K562 (cell line): ENCODE data around the gene ACSM6. TPM values are rescaled to one million over a fixed set of nuclear protein-coding genes. Genes with fewer than 3 reads are reported as not detected.

Source experiments
- COPS2 ChIP-seq: fragments of 450-650 bp; conservative IDR thresholded peaks from 2 replicates; pipeline ENCODE4 v1.6.1; 2016; ENCODE audit warnings: mild to moderate bottlenecking, moderate library complexity
- HNRNPK ChIP-seq: fragments of 200-400 bp; formaldehyde crosslinking; IDR thresholded peaks from one replicate; pipeline ENCODE4 v1.6.1; 2018; ENCODE audit warnings: mild to moderate bottlenecking, low read depth, low read length; ENCODE audit not compliant: poor library complexity, severe bottlenecking
- L3MBTL2 ChIP-seq: fragments of 450-650 bp; IDR thresholded peaks from 2 replicates; pipeline ENCODE4 v1.6.1; 2016; ENCODE audit warnings: mild to moderate bottlenecking, moderate library complexity
- MAZ ChIP-seq, 2 experiments: fragments of 450-650 bp in 1 of 2; sonication (generic) in 1 of 2; formaldehyde crosslinking; IDR thresholded peaks in 1 of 2; conservative IDR thresholded peaks in 1 of 2; 2 replicates each; pipeline versions ENCODE4 v1.4.0 to v1.5.0; 2020; ENCODE audit warnings: mild to moderate bottlenecking in 1 of 2, missing genetic modification reagents in 1 of 2
- MYC ChIP-seq, 2 experiments: fragments of 250-450 bp in 1 of 2; sonication (Bioruptor Pico) in 1 of 2; IDR thresholded peaks; 2 replicates each; pipeline versions ENCODE4 v1.5.1 to v1.6.1; 2012 to 2021; ENCODE audit warnings: low read depth in 2 of 2, borderline replicate concordance in 1 of 2, improper control_type of control experiment in 1 of 2, low read length in 1 of 2, mild to moderate bottlenecking in 1 of 2, moderate library complexity in 1 of 2
- NONO ChIP-seq, 2 experiments: fragments of 200-400 bp in 1 of 2; fragments of 450-650 bp in 1 of 2; formaldehyde crosslinking in 1 of 2; IDR thresholded peaks; 2 replicates each; pipeline ENCODE4 v1.6.1; 2017; ENCODE audit warnings: low read depth in 2 of 2, mild to moderate bottlenecking in 2 of 2, moderate library complexity in 2 of 2, low read length in 1 of 2
- NR3C1 ChIP-seq: sonication (generic); formaldehyde crosslinking; IDR thresholded peaks from 2 replicates; pipeline ENCODE4 v1.8.1; 2022; ENCODE audit warnings: missing genetic modification reagents
- POLR2A ChIP-seq: fragments of 450-650 bp; conservative IDR thresholded peaks from 2 replicates; pipeline ENCODE4 v1.6.1; 2016
- SMAD4 ChIP-seq: fragments of 250-450 bp; sonication (Bioruptor Pico); conservative IDR thresholded peaks from 2 replicates; pipeline ENCODE4 v1.8.0; 2021; ENCODE audit warnings: inconsistent platforms, mild to moderate bottlenecking, moderate library complexity
- STAG1 ChIP-seq: sonication (generic); formaldehyde crosslinking; IDR thresholded peaks from 2 replicates; pipeline ENCODE4 v1.5.0; 2020; ENCODE audit warnings: missing genetic modification reagents, borderline replicate concordance
- ZNF24 ChIP-seq: fragments of 450-650 bp; IDR thresholded peaks from 2 replicates; pipeline ENCODE4 v1.6.1; 2016
- ZNF764 ChIP-seq: fragments of 250-450 bp; sonication (Bioruptor Pico); IDR thresholded peaks from 2 replicates; pipeline ENCODE4 v1.4.0; 2020; ENCODE audit warnings: low read depth, mild to moderate bottlenecking, moderate library complexity
- polyA plus RNA-seq, 8 experiments: library from polyadenylated mRNA; depleted of rRNA in 4 of 8; stranded (reverse) in 5 of 8; unstranded in 3 of 8; fragments of >200 nt; fragmentation: Nextera tagmentation in 2 of 8; fragmentation: Illumina TruSeq in 1 of 8; extraction: Ambion mirVana in 2 of 8; extraction: Trizol in 1 of 8; gene quantifications; 2 replicates each; pipeline versions ENCODE4 v1.2.1 to v1.2.3, GENCODE V29; 2011 to 2014; ENCODE audit warnings: inconsistent platforms in 1 of 8, missing spikeins in 1 of 8
- total RNA-seq, 7 experiments: library from RNA; depleted of rRNA in 6 of 7; stranded (reverse); fragments of >200 nt in 6 of 7; fragmentation: Illumina TruSeq in 2 of 7; extraction: Trizol in 2 of 7; gene quantifications; 2 replicates each; pipeline versions ENCODE4 v1.2.1 to v1.2.3, GENCODE V29; 2011 to 2021; ENCODE audit warnings: low replicate concordance in 1 of 7
- TF ChIP-seq, protein P1 (sequence below): fragments of 250-450 bp; sonication (Bioruptor Pico); IDR thresholded peaks from 2 replicates; pipeline ENCODE4 v1.4.0; 2020
- TF ChIP-seq, protein P2 (sequence below), 2 experiments: fragments of 200-800 bp in 1 of 2; sonication (Bioruptor generic) in 1 of 2; sonication (generic) in 1 of 2; formaldehyde crosslinking in 1 of 2; IDR thresholded peaks in 1 of 2; conservative IDR thresholded peaks in 1 of 2; 2 replicates each; pipeline versions ENCODE4 v1.5.0 to v1.6.1; 2016 to 2020; ENCODE audit warnings: missing compliant biosample characterization in 1 of 2, missing genetic modification characterization in 1 of 2, missing genetic modification reagents in 1 of 2
- TF ChIP-seq, protein P3 (sequence below): IDR thresholded peaks from 2 replicates; pipeline ENCODE4 v1.6.1; 2011; ENCODE audit warnings: borderline replicate concordance, low read depth, mild to moderate bottlenecking, moderate library complexity, low read length; ENCODE audit not compliant: insufficient read depth, poor library complexity, severe bottlenecking

The ACSM6 gene
- total and polyA plus RNA-seq, 9 of the 15 experiments (the other 6 are each of a cell fraction or from before 2014, with no cell fraction given), result not detected

DNA sequence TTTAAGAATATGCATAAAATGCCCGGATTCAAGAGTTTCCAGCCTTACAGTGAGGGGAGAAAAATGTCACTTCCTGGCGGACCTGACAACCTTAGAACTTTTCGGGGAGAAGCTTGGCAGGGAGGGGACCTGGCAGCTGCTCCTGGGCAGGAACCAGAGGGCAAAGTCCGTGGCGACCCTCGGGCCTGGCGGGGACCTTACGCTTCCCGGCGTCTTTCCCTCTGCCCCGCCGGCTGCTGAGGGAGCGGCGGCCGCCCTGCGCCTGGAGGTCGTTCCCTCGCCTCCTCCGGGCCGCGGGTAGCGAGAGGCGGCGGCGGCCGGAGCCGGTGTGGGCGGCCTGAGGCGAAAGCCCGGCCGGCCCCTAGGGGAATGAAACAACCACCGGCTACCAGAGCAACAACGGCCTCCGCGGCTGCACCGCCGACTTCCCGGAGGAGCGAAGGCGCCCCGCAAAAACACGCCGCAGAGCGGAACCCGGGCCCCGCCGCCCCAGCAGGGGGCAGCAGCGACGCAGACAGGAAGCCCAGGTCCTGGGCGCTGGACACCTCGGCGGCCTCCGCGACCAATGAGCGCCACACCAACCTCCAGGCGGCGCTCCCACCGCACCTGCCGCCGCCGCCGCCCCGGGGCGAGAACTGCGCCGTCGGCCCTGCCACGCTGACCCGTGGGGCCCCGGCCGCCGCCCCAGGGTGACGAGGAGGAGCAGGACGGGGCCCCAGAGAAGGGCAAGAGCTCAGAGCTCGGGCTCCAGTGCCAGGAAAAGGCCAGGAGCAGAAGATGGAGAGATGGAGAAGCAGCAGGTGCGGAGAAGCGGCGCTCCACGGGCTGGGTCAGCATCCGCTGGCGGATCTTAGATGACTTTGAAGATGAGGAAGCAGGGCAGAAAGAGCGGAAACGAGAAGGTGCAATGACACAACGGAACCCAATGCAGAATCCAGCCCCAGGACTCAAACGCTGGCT, 10.5 kb upstream of the ACSM6 start (continued):
- TF ChIP-seq, protein P1, sequence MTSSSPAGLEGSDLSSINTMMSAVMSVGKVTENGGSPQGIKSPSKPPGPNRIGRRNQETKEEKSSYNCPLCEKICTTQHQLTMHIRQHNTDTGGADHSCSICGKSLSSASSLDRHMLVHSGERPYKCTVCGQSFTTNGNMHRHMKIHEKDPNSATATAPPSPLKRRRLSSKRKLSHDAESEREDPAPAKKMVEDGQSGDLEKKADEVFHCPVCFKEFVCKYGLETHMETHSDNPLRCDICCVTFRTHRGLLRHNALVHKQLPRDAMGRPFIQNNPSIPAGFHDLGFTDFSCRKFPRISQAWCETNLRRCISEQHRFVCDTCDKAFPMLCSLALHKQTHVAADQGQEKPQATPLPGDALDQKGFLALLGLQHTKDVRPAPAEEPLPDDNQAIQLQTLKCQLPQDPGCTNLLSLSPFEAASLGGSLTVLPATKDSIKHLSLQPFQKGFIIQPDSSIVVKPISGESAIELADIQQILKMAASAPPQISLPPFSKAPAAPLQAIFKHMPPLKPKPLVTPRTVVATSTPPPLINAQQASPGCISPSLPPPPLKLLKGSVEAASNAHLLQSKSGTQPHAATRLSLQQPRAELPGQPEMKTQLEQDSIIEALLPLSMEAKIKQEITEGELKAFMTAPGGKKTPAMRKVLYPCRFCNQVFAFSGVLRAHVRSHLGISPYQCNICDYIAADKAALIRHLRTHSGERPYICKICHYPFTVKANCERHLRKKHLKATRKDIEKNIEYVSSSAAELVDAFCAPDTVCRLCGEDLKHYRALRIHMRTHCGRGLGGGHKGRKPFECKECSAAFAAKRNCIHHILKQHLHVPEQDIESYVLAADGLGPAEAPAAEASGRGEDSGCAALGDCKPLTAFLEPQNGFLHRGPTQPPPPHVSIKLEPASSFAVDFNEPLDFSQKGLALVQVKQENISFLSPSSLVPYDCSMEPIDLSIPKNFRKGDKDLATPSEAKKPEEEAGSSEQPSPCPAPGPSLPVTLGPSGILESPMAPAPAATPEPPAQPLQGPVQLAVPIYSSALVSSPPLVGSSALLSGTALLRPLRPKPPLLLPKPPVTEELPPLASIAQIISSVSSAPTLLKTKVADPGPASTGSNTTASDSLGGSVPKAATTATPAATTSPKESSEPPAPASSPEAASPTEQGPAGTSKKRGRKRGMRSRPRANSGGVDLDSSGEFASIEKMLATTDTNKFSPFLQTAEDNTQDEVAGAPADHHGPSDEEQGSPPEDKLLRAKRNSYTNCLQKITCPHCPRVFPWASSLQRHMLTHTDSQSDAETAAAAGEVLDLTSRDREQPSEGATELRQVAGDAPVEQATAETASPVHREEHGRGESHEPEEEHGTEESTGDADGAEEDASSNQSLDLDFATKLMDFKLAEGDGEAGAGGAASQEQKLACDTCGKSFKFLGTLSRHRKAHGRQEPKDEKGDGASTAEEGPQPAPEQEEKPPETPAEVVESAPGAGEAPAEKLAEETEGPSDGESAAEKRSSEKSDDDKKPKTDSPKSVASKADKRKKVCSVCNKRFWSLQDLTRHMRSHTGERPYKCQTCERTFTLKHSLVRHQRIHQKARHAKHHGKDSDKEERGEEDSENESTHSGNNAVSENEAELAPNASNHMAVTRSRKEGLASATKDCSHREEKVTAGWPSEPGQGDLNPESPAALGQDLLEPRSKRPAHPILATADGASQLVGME, result peak; percentile 68; the same call in 1 of the 2 replicates
- no peak for TF ChIP-seq ZNF764 (CRISPR knock-in tag)
- TF ChIP-seq MYC (IDR thresholded peaks at IDR 0.05; ENCODE audit: low read depth, low read length), result peak; percentile 66; the same call in 1 of the 2 replicates
- TF ChIP-seq MYC (CRISPR knock-in tag; IDR thresholded peaks at IDR 0.05; ENCODE audit: borderline replicate concordance, low read depth), result no peak
- TF ChIP-seq POLR2A, result peak; percentile 70
- TF ChIP-seq, protein P2, sequence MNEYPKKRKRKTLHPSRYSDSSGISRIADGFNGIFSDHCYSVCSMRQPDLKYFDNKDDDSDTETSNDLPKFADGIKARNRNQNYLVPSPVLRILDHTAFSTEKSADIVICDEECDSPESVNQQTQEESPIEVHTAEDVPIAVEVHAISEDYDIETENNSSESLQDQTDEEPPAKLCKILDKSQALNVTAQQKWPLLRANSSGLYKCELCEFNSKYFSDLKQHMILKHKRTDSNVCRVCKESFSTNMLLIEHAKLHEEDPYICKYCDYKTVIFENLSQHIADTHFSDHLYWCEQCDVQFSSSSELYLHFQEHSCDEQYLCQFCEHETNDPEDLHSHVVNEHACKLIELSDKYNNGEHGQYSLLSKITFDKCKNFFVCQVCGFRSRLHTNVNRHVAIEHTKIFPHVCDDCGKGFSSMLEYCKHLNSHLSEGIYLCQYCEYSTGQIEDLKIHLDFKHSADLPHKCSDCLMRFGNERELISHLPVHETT (CRISPR knock-in tag; conservative IDR thresholded peaks at IDR 0.05 in 1 of 2, IDR thresholded peaks at IDR 0.05 in 1 of 2), result peak in 1 of 2 experiments; percentile 47; a peak in 1 of 4 replicates
- TF ChIP-seq HNRNPK, result no peak
- peak; percentile 80 to 85 for TF ChIP-seq MAZ (CRISPR knock-in tag; conservative IDR thresholded peaks at IDR 0.05 in 1 of 2, IDR thresholded peaks at IDR 0.05 in 1 of 2)
- TF ChIP-seq, protein P3, sequence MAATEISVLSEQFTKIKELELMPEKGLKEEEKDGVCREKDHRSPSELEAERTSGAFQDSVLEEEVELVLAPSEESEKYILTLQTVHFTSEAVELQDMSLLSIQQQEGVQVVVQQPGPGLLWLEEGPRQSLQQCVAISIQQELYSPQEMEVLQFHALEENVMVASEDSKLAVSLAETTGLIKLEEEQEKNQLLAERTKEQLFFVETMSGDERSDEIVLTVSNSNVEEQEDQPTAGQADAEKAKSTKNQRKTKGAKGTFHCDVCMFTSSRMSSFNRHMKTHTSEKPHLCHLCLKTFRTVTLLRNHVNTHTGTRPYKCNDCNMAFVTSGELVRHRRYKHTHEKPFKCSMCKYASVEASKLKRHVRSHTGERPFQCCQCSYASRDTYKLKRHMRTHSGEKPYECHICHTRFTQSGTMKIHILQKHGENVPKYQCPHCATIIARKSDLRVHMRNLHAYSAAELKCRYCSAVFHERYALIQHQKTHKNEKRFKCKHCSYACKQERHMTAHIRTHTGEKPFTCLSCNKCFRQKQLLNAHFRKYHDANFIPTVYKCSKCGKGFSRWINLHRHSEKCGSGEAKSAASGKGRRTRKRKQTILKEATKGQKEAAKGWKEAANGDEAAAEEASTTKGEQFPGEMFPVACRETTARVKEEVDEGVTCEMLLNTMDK, result peak; percentile 96
- TF ChIP-seq NR3C1 (CRISPR knock-in tag), result 0 out of 2 replicates have a peak, but pooled peaks have one; percentile 26
- TF ChIP-seq NONO (IDR thresholded peaks at IDR 0.05; ENCODE audit: low read depth in 2 of 2, low read length in 1 of 2), result peak; percentile 31 to 49; a peak in 2 of 4 replicates
- peak; percentile 93 for TF ChIP-seq SMAD4 (CRISPR knock-in tag)
- TF ChIP-seq COPS2, result no peak
- peak; percentile 89 for TF ChIP-seq L3MBTL2
- peak; percentile 42; the same call in 1 of the 2 replicates for TF ChIP-seq ZNF24
- TF ChIP-seq STAG1 (CRISPR knock-in tag), result peak; percentile 62; the same call in 1 of the 2 replicates
